Fibroblast of skin of scalp (primary cell): ENCODE measurements around the gene GRK5.
A peak's percentile ranks its signal among the peaks of the same experiment; 100 is the strongest.

Experiments
- DNase-seq: peaks from one replicate; pipeline ENCODE4 v3.0.0-alpha.2; 2013

GRK5 gene

GRCh38 chr10:119198438-119198837 lies 8.9 kb upstream of the GRK5 start:
- DNase-seq: peak; percentile 18

- peak; percentile 84 for DNase-seq
Observed at GRCh38 chr10:119199231-119199992, 8.0 kb upstream of the GRK5 start.

DNA sequence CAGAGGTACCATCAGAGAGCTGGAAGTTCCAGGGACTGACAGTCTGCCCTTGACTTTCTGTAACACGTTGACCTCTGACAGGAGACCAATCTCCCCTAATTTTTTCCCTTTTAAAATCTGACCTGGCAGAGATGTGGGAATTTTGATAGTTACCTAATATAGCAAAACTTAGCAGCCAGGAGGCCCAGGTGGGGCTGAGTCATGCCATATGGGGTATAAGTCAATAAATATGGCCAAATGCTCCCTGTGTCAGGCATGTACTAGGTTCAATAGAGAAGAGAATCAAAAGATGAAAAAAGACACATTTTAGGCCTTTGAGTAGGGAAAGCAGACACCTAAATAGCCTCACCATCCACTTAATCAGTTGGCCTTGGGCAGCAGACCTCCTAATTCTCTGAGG lies 6.1 kb upstream of the GRK5 start:
- DNase-seq: no peak

DNA sequence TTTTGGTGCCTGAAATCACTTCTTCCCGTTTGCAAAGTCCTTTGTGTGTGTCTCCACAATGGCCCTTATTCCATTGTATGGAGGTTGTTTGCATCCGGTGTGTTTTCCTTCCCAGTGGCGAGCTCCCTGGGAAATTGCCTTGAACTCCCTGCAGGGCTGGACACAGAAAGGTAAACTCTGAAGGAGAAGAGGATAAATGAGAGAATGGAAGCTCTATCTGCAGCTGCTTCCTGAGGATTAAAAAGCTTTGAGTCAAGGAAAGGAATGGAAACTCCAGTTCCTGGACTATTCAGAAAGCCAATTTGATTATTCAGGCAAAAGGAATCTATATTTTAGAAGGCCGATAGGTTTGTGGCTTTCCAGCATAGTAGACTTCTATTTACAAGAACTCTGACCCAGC lies 4.4 kb upstream of the GRK5 start:
- peak; percentile 56 for DNase-seq

DNA sequence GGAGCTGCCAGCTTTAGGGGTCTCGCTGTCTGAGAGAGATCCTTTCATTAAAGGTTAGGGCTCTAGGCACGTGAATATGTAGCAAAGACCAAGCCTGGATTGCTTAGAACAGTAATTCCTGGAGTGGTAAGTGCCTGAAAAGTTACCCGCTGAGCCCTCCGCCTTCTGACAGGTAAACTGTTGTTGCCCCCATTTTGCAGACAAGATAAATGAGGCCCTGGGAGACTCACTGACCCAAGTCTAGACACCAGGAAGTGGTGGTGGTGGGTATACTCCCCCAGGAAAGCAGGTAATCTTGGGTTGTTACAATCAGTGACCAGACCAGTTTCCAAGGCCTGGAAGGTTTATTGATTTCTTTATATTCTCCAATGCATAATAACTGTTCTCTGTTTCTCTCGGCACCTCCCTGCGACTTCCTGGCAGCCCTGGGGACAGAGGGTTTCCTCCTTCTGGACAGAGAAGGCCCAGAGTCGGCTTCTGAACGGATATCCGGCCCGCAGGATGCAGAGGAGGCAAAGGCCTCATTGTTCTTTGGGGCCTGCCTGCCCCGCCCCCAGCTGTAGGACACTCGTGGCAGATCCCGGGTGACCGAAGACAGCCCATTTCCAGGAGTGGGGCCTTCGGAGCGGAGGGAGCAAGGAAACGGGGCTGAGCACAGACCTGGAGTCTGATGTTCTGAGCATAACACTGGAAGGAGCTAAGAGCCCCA lies 1.3 kb upstream of the GRK5 start:
- peak; percentile 38 for DNase-seq

- peak; percentile 76 for DNase-seq
Observed at GRCh38 chr10:119206603-119207365, 587 bp upstream of the GRK5 start.

GRCh38 chr10:119207713-119208552 lies 562 bp downstream of the GRK5 start:
- DNase-seq: peak; percentile 60

- DNase-seq: peak; percentile 47
Observed at GRCh38 chr10:119208553-119208940, 1.2 kb downstream of the GRK5 start.

GRCh38 chr10:119209035-119209735 lies 1.8 kb downstream of the GRK5 start:
- DNase-seq: peak; percentile 70

- peak; percentile 73 for DNase-seq
Observed at GRCh38 chr10:119209736-119210355, 2.5 kb downstream of the GRK5 start.

DNA sequence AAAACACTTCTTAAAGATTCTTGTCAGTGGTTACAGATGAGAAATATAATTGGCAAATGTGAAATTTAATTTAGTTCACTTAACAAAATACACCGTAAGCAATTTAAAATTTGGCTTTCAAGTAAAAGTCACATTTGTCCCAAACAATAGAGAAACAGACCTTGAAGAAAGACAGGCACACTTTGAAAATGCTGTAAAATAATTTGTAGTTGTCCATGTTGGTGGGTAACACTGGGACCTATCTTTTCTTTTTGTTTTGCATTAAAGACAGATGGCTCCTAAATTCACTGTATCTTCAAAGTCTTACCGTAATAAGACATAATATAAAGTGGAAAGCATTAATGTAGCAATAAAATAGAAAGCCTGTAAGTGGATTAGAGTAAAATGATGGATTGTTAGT lies 3.3 kb downstream of the GRK5 start:
- DNase-seq: no peak

- DNase-seq: peak; percentile 81
Observed at GRCh38 chr10:119211176-119211575, 3.8 kb downstream of the GRK5 start.

DNA sequence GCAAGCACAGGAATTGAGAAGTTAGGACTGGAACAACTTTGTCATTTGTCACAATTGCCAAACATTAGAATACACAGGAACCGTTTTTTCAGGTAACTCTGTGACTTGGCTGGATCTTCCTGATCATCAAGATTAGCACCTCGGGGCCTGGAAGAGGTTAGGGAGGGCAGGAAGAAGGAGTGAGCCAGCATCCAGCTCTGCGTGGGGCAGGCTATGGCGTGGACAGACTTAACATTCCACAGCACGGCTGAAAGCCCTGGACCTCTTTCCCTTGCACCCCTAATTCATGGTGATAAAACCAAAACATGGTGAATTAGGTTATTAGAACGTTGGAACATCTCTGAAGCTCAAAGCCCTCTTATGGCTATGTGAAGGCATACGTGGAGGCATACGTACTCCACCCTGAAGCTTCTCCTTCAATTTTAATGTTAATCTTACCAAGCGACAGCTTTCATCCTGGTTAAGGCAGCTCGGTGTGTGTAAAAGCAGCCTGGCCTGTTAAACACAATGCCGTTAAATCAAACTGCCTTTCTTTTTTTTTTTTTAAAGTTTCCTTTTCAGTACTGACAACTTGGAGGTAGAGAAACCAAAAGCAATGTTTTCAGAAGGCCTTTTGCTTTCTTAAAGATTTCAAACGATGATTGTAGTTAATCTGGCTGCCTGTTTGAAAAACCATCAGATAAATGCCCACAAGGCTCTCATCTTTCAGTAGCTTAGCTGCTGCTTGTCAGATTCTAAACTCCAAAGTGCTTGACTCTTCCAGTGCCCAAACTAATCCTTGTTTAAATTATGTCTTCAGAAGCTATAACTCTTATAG lies 4.5 kb downstream of the GRK5 start:
- no peak for DNase-seq

- DNase-seq: no peak
Observed at GRCh38 chr10:119215371-119215770, 8.0 kb downstream of the GRK5 start.

GRCh38 chr10:119216127-119216526 lies 8.8 kb downstream of the GRK5 start:
- DNase-seq: no peak

DNA sequence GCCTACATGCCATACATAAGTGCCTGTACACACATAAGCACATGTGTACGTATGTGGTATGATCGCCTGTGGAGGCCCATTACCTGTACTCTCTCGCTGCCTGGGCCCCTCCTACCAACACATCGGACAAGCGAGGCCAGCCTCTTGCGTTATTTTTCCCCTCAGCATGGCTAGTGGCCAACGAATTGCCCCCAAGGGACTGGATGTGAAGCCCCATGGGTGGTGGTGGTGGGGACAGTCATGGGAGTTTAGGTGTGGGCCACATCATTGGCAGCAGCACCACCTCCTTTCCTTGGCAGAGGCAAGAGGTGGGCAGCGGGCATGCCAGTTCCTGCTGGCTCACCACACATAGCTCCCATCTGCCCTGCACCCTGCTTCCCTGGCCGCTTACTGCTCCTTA lies 10.0 kb downstream of the GRK5 start:
- no peak for DNase-seq

DNA sequence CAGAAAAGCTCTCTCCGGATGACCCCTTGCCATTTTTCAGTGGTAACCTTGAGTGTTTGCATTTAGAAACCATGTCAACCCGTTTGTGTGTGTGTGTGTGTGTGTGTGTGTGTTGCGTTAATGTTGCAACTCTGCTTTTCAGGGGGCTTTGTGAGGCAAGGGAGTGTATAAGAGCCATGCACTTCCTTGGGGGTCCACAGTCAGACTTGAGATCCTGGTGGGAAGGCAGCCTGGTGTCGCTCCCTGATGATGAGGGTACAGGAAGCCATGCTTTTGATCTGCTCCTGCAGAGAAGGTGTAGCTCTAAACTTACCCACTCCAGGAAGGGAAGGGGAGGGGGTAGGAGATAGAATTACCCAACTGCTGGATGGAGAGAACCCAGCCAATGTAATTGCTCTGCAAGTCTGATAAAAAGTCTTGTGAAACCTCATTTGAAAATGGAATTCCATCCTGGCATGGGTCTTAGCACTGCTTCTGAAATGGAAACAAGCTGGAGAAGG lies 10.7 kb downstream of the GRK5 start:
- peak; percentile 19 for DNase-seq

DNA sequence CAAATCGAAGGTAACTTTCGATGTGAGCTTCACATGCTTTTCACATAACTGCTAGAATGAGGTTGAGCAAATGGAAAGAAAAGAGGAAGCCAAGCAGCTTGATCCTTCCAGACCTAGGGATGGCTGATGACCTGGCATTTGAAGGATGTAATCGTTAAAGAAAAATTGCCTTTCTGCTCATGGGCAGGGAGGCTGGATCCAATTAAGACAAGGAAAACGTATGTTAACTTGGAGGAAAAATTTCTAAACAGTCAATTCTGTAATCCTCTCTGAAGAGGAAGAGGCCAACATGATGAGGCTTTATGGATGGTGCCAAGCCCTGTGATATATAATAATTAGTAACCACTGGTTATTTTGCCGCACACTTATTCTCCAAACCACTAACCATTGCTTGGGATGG lies 12.5 kb downstream of the GRK5 start:
- peak; percentile 62 for DNase-seq

GRCh38 chr10:119221201-119221600 lies 13.8 kb downstream of the GRK5 start:
- peak; percentile 66 for DNase-seq

DNA sequence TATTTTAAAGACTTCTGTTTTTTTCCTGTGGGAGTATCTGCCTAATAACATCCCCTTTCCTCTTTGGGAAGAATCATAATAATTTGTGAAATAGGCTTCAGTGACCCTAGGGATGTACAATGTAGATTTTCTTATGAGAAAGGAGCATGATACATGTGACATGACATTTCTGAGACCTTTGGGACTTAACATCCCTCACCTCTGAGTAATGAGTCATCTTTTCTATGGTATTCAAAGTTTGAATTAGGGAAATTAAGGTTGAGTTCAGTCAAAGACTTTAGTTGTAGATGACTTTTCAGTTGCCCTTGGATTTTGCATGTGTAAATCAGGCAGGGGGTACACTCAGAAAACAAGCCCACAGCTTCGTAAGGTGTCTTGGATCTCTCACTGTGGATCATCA lies 14.3 kb downstream of the GRK5 start:
- DNase-seq: peak; percentile 15
